Stimulated activated CD8-positive, alpha-beta memory T cell treated with anti-CD3 and anti-CD28 coated beads, Interleukin-4, amount 100 ng/mL, for 48 hours (primary cell): Measurements from ENCODE around the gene ADRA2B.
A peak's percentile ranks its signal among the peaks of the same experiment; 100 is the strongest.
"Not testable (repeated sequence)": the region's sequence is repeated elsewhere in the genome, so short reads cannot be mapped to it uniquely, and the experiment has no call there.

Experiments
- DNase-seq: peaks from one replicate; pipeline ENCODE4 v3.0.0-alpha.2; 2020

Gene ADRA2B

GRCh38 chr2:96065381-96065930, 50.9 kb downstream of the ADRA2B start:
- DNase-seq = no peak

- not testable (repeated sequence) for DNase-seq
Observed at GRCh38 chr2:96064760-96065159, 51.6 kb downstream of the ADRA2B start.

GRCh38 chr2:96064047-96064675, 52.2 kb downstream of the ADRA2B start:
- not testable (repeated sequence) for DNase-seq

- peak; percentile 60 for DNase-seq
Observed at GRCh38 chr2:96063116-96063899, 53.1 kb downstream of the ADRA2B start.
